HG03097 (cell line): ENCODE results near the gene PSMC2.

Experiments used
- ATAC-seq: cut with Tn5 transposase; IDR thresholded peaks from one replicate; pipeline ENCODE4 v1.9.1; 2021; ENCODE audit not compliant: unreplicated experiment, low FRiP score

The PSMC2 gene

GRCh38 chr7:103347507-103348267 is at the start of gene PSMC2:
TSS of gene PSMC2 (plus strand) at chr7:103347643. CDS start at chr7:103347712, 69 bp downstream.
- ATAC-seq, result peak; percentile 69

GRCh38 chr7:103297837-103298179 is 49.6 kb upstream of the PSMC2 start:
- no peak for ATAC-seq

GRCh38 chr7:103299660-103300059 is 47.8 kb upstream of the PSMC2 start:
- ATAC-seq, result no peak

- ATAC-seq, result no peak
Observed at GRCh38 chr7:103301441-103301840, 46.0 kb upstream of the PSMC2 start.

- ATAC-seq, result no peak
Observed at GRCh38 chr7:103307503-103308231, 39.8 kb upstream of the PSMC2 start.

- ATAC-seq, result no peak
Observed at GRCh38 chr7:103314852-103315251, 32.6 kb upstream of the PSMC2 start.

- ATAC-seq, result no peak
Observed at GRCh38 chr7:103316380-103316941, 31.0 kb upstream of the PSMC2 start.

GRCh38 chr7:103317009-103317408 is 30.4 kb upstream of the PSMC2 start:
- ATAC-seq, result no peak

GRCh38 chr7:103325744-103326143 is 21.7 kb upstream of the PSMC2 start:
- no peak for ATAC-seq

GRCh38 chr7:103336761-103337160 is 10.7 kb upstream of the PSMC2 start:
- no peak for ATAC-seq

- ATAC-seq, result no peak
Observed at GRCh38 chr7:103338864-103339263, 8.6 kb upstream of the PSMC2 start.

- ATAC-seq, result no peak
Observed at GRCh38 chr7:103341466-103341865, 6.0 kb upstream of the PSMC2 start.

- no peak for ATAC-seq
Observed at GRCh38 chr7:103343332-103343731, 4.1 kb upstream of the PSMC2 start.

- peak; percentile 0 for ATAC-seq
Observed at GRCh38 chr7:103343758-103344452, 3.5 kb upstream of the PSMC2 start.

GRCh38 chr7:103344453-103345149 is 2.8 kb upstream of the PSMC2 start, which contains the start of gene DNAJC2:
TSS of gene DNAJC2 (minus strand) at chr7:103344767. CDS start at chr7:103344622, 145 bp downstream.
- peak; percentile 76 for ATAC-seq

- ATAC-seq, result no peak
Observed at GRCh38 chr7:103346396-103346795, 1.0 kb upstream of the PSMC2 start.

- no peak for ATAC-seq
Observed at GRCh38 chr7:103348452-103348851, 1.0 kb downstream of the PSMC2 start.

GRCh38 chr7:103348959-103349358 is 1.5 kb downstream of the PSMC2 start:
- ATAC-seq, result no peak

- no peak for ATAC-seq
Observed at GRCh38 chr7:103349805-103350204, 2.4 kb downstream of the PSMC2 start.

- ATAC-seq, result no peak
Observed at GRCh38 chr7:103369432-103369831, 22.0 kb downstream of the PSMC2 start.
